SW 1271 (cell line): ENCODE results near the gene LPGAT1.
A peak's percentile ranks its signal among the peaks of the same experiment; 100 is the strongest.
"Not testable (repeated sequence)": the region's sequence is repeated elsewhere in the genome, so short reads cannot be mapped to it uniquely, and the experiment has no call there.

Source experiments
- DNase-seq, 2 experiments: peaks; one replicate each; lab custom pipeline; 2025; lab: John Stamatoyannopoulos, UW

LPGAT1 gene

DNA sequence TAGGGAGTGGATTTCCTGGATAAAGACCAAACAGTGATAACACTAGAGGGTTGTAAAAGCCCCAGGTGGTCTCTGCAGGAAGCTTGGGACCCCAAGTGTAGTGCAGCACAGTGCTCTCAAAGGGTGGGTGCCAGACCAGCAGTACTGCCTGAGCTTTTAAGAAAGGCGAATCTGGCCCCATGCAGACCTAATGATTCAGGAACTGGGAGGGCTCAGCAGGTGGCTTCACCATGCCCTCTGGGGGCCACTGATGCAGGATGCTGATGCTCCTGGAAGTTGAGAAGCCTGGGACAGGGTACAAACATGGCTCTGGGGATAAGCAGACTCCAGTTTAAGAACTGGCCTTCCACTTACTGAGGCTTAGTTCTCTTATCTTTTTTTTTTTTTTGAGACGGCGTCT, 126.0 kb downstream of the LPGAT1 start:
- no peak for DNase-seq

DNA sequence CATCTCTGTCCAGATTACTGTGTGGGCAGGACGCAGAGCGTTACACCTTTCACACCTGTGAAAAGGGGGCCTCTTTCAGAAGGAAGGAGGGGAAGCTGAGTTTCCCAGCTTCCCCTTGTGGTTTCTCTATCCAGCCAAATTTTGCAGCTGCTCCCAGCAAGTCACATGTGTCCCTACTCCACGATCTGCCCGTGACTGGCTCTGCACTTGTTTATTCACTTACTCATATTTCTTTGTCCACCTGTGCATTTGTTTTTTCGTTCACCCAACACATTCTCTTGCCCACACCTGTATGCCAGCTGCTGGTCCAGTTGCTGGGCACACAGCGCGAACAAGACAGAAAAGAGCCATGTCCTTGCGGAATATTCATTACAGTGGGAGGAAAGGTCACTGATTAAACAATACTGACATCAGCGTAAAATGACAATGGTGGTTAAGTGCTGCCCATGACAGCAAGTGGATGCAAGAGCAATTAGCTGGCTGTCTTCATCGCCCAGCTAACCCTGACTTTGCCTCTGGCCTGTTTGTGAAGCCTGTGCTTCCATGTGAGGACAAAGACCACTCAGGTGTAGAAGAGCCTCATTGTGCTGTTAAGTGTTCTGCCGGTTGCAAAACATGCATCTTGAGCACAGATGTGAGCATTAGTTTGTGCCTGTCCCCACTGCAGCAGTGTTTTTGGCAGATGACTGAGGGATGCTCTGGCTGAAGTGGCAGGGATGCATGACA, 126.6 kb downstream of the LPGAT1 start:
- DNase-seq, result no peak

GRCh38 chr1:211701733-211702132, 128.8 kb downstream of the LPGAT1 start:
- DNase-seq, result no peak

- no peak for DNase-seq
Measured at GRCh38 chr1:211699059-211699458, 131.5 kb downstream of the LPGAT1 start.

DNA sequence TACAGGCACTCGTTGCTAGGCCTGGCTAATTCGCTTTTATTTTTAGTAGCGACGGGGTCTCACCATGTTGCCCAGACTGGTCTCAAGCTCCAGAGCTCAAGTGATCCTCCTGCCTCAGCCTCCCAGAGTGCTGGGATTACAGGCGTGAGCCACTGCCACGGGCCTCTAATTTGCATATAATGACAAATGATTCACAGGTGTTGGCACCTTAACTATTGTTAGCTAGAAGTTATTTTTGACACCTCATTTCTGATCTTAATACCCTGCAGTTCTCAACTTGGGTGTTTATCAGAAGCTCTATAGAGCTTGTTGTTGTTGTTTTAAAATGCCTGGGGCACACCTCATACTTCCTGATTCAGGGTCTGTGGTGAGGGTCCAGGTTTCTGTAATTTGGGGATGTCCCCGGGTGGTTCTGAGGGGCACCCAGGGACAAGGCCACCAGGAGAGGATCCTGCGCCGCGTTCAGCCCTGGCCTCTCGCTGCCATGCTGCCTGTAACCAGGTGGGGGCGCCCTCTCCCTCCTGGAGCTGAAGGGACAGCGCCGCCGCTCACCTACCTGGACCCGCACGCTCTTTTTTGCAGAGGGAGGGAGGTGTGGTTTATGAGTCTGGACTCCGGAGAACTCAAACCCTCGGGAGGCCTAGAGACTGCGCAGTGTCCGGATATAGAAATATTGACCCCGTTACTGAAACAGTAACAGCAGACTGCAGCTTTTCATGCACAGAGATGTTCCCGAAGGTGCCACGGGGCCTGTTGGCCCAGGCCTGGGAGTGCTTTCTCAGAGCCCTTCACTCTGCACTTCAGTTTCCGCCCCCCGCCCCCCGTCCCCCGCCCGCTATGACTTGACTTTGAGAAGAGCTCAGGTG, 132.2 kb downstream of the LPGAT1 start:
- peak; percentile 1 to 23 for DNase-seq

GRCh38 chr1:211697356-211697755, 133.2 kb downstream of the LPGAT1 start:
- DNase-seq, result no peak

- DNase-seq, result no peak
Measured at GRCh38 chr1:211695135-211695816, 135.3 kb downstream of the LPGAT1 start.

DNA sequence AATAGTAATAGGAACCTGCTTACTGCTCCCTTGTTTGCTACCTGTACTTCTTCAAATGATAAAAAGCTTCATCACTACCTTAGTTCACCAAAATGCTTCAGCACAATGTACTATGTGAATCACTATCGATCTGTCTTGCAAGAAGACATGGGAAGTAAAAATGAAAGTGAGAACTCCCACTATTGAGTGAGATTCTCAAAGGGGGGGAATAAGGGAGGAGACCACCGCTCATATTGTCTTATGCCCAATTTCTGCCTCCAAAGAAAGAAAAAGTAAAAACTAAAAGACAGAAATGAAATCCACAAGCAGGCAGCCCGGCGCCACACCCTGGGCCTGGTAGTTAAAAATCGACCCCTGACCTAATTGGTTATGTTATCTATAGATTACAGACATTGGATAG, 136.7 kb downstream of the LPGAT1 start:
- not testable (repeated sequence) for DNase-seq
